ENCODE results near the gene KRTAP5-3. TPM values are rescaled to one million over a fixed set of nuclear protein-coding genes. Genes with fewer than 3 reads are reported as not detected.
"Not testable (repeated sequence)": the region's sequence is repeated elsewhere in the genome, so short reads cannot be mapped to it uniquely, and the experiment has no call there.

KRTAP5-3 gene
- total RNA-seq, 4 donors from 2014 or later: not detected

DNA sequence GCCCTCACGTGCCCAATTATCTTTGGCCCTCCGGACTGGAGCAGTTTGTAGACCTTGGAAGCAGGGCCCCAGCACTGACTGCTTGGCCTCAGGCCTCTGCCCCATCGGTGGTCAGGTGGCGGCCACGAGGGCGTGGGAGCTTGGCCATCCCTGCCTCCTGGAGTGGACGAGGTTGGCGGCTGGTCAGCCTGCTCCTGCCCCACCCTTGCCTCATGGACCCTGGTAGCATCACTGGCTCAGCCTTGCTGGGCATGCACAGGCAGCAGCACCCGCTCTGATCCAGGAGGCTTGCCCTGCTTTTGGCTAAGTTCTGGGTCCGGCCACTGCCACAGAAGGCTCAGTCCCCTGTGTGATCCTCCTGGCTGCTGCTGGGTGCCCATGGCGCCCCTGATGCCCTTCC lies 4.1 kb downstream of the KRTAP5-3 start:
- Histone ChIP-seq H3K9me3 (no peaks in the 10 kb centered on the region), H3K4me1 (no peaks in the 10 kb centered on the region), H3K4me3 (replicated peaks in 1 of 3) (no peak overlapping the region), H3K27ac (no peak overlapping the region), H3K27me3 (no peaks in the 10 kb centered on the region), H3K36me3 (no peaks in the 10 kb centered on the region)
- intact Hi-C loops (cut with DNase I): no loop called here
- no peak for DNase-seq
- TF ChIP-seq POLR2A (IDR thresholded peaks at IDR 0.05): no peak
- no peak for TF ChIP-seq CTCF (IDR thresholded peaks at IDR 0.05)
- WGBS, 2 donors: 86 to 91% methylated on average over 8 to 10 of the region's 11 CpGs

- Histone ChIP-seq H3K36me3 (no peaks in the 10 kb centered on the region), H3K4me3 (replicated peaks in 1 of 3) (no peak overlapping the region), H3K27ac (no peak overlapping the region), H3K27me3 (no peaks in the 10 kb centered on the region), H3K4me1 (no peaks in the 10 kb centered on the region), H3K9me3 (no peaks in the 10 kb centered on the region)
- intact Hi-C loops (cut with DNase I): no loop called here
- WGBS, 2 donors: 78 to 86% methylated on average over 1 of the region's 1 CpG
- no peak for TF ChIP-seq CTCF (IDR thresholded peaks at IDR 0.05)
- no peak for TF ChIP-seq POLR2A (IDR thresholded peaks at IDR 0.05)
- DNase-seq: no peak
These were observed 4.6 kb downstream of the KRTAP5-3 start for GRCh38 chr11:1603629-1604028.

GRCh38 chr11:1601663-1602062 lies 6.6 kb downstream of the KRTAP5-3 start:
- H3K4me3 ChIP-seq (replicated peaks in 1 of 3); H3K36me3 ChIP-seq; H3K27ac ChIP-seq; H3K9me3 ChIP-seq; H3K27me3 ChIP-seq; DNase-seq; intact Hi-C loops (cut with DNase I); H3K4me1 ChIP-seq: not testable (repeated sequence)
- WGBS, 2 donors: 79 to 84% methylated on average over 3 of the region's 3 CpGs

DNA sequence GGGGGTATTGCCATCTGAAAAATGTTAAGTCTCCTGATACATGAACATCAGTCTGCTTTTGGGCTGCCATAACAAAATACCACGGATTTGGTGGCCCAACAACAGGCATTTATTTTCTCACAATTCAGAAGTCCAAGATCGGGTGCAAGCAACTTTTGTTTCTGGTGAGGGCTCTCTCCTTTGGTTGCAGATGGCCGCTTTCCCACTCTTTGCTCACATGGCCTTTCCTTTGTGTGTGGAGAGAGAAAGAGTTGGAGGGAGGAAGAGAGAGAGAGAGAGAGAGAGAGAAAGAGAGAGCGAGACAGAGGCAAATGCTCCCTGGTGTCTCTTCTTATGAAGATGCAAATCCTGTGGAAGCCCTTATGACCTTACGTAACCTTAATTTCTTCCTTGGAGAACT lies 7.6 kb downstream of the KRTAP5-3 start:
- 68 to 72% methylated on average over 5 of the region's 5 CpGs for WGBS, 2 donors
- TF ChIP-seq CTCF (IDR thresholded peaks at IDR 0.05) (no peak), POLR2A (IDR thresholded peaks at IDR 0.05) (no peak)

GRCh38 chr11:1598816-1599215 lies 9.4 kb downstream of the KRTAP5-3 start:
- Histone ChIP-seq H3K27me3 (no peaks in the 10 kb centered on the region), H3K9me3 (no peaks in the 10 kb centered on the region), H3K4me3 (replicated peaks in 1 of 3) (no peak overlapping the region), H3K27ac (no peak overlapping the region), H3K4me1 (no peaks in the 10 kb centered on the region), H3K36me3 (no peaks in the 10 kb centered on the region)
- intact Hi-C loops (cut with DNase I): no loop called here
- no peak for DNase-seq
- WGBS, 2 donors: 53 to 71% methylated on average over 5 of the region's 6 CpGs
- TF ChIP-seq POLR2A (IDR thresholded peaks at IDR 0.05) (no peak), CTCF (IDR thresholded peaks at IDR 0.05) (no peak)

More for the DNA sequence above, 7.6 kb downstream of the KRTAP5-3 start:
- no peak for DNase-seq
- H3K27ac ChIP-seq: no peak overlapping the region
- no peaks in the 10 kb centered on the region for H3K36me3 ChIP-seq
- no peaks in the 10 kb centered on the region for H3K27me3 ChIP-seq
- H3K9me3 ChIP-seq: no peaks in the 10 kb centered on the region
- intact Hi-C loops (cut with DNase I): no loop called here
- no peak overlapping the region for H3K4me3 ChIP-seq (replicated peaks in 1 of 3)
- H3K4me1 ChIP-seq: no peaks in the 10 kb centered on the region

DNA sequence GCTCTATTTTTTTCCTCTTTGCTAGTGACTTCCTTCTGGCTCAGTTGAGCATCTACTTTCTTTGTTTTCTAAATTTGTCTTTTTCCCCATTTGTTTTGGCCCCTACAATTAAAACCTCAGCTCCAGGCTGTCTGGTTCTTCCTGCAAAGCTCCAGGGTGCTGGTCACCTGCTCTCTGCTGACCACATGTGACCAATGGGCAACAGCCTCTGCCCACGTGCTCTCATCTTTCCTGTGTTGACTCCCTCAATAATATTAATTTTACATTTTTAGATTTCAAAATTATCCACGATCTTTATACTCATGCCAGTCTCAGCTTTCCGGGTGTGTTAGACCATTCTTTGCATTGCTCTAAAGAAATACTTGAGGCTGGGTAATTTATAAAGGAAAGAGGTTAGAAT lies 9.9 kb downstream of the KRTAP5-3 start:
- intact Hi-C loops (cut with DNase I); DNase-seq; H3K9me3 ChIP-seq; H3K4me1 ChIP-seq; H3K36me3 ChIP-seq; H3K4me3 ChIP-seq (replicated peaks in 1 of 3); H3K27ac ChIP-seq; H3K27me3 ChIP-seq: not testable (repeated sequence)
- 77 to 82% methylated on average over 3 of the region's 3 CpGs for WGBS, 2 donors

Measured in thyroid gland (tissue), 4 donors.